GM23338 (cell line): ENCODE measurements around the gene CMIP. TPM values are rescaled to one million over a fixed set of nuclear protein-coding genes. Genes with fewer than 3 reads are reported as not detected.

ENCODE experiments used
- ATAC-seq: fragments of 200-7000 bp; cut with Tn5 transposase; 3 replicates; pipeline ENCODE4 v1.9.1; 2020
- DNase-seq: peaks from one replicate; pipeline ENCODE4 v3.0.0-alpha.2; 2015; ENCODE audit warnings: low spot score
- H2AFZ ChIP-seq: fragments of 200-600 bp; sonication (generic); 2 replicates; pipeline ENCODE4 v1.8.0; 2016; ENCODE audit warnings: antibody characterized with exemption, mild to moderate bottlenecking, moderate library complexity
- H3F3A ChIP-seq: fragments of 200-600 bp; sonication (generic); replicated peaks from 2 replicates; pipeline ENCODE4 v1.8.0; 2017; ENCODE audit warnings: antibody characterized with exemption, mixed run types, low read depth
- H3K27ac ChIP-seq: fragments of 200-600 bp; sonication (generic); 2 replicates; pipeline ENCODE4 v1.6.1; 2016; ENCODE audit warnings: low read depth
- H3K27me3 ChIP-seq: fragments of 200-600 bp; sonication (generic); 2 replicates; pipeline ENCODE4 v1.8.0; 2016; ENCODE audit warnings: mild to moderate bottlenecking, mixed run types, moderate library complexity; ENCODE audit not compliant: insufficient read depth
- H3K36me3 ChIP-seq: fragments of 200-600 bp; sonication (generic); 2 replicates; pipeline ENCODE4 v1.8.0; 2016; ENCODE audit warnings: mild to moderate bottlenecking; ENCODE audit not compliant: insufficient read depth
- H3K4me1 ChIP-seq: fragments of 200-600 bp; sonication (generic); 2 replicates; pipeline ENCODE4 v1.8.0; 2016; ENCODE audit warnings: mild to moderate bottlenecking, moderate library complexity; ENCODE audit not compliant: insufficient read depth
- H3K4me2 ChIP-seq: fragments of 200-600 bp; sonication (generic); 2 replicates; pipeline ENCODE4 v1.7.1; 2017; ENCODE audit warnings: mixed run types
- H3K4me3 ChIP-seq: fragments of 200-600 bp; sonication (generic); 2 replicates; pipeline ENCODE4 v1.6.1; 2016; ENCODE audit warnings: mixed run types
- H3K79me2 ChIP-seq: fragments of 200-600 bp; sonication (generic); replicated peaks from 2 replicates; pipeline ENCODE4 v1.8.0; 2017; ENCODE audit warnings: mild to moderate bottlenecking; ENCODE audit not compliant: insufficient read depth
- H3K9me2 ChIP-seq: fragments of 200-600 bp; sonication (generic); 2 replicates; pipeline ENCODE4 v1.8.0; 2017; ENCODE audit not compliant: insufficient read depth
- H4K20me1 ChIP-seq: fragments of 200-600 bp; sonication (generic); replicated peaks from 2 replicates; pipeline ENCODE4 v1.8.0; 2017; ENCODE audit warnings: mild to moderate bottlenecking; ENCODE audit not compliant: insufficient read depth
- H3K27ac Mint-ChIP-seq: 2 replicates; pipeline ENCODE4 v1.8.0; 2020; ENCODE audit warnings: inconsistent platforms, mild to moderate bottlenecking, moderate library complexity, mixed read lengths
- H3K27me3 Mint-ChIP-seq: 3 replicates; pipeline ENCODE4 v1.8.0; 2022; ENCODE audit warnings: low read depth, mild to moderate bottlenecking, moderate library complexity, mixed read lengths, inconsistent platforms; ENCODE audit not compliant: insufficient read depth, poor library complexity
- H3K36me3 Mint-ChIP-seq: 3 replicates; pipeline ENCODE4 v1.8.0; 2021; ENCODE audit warnings: low read depth, mild to moderate bottlenecking, inconsistent platforms, moderate library complexity, mixed read lengths
- H3K4me1 Mint-ChIP-seq: 3 replicates; pipeline ENCODE4 v1.8.0; 2020; ENCODE audit warnings: mild to moderate bottlenecking, inconsistent platforms, mixed read lengths
- H3K4me3 Mint-ChIP-seq: 3 replicates; pipeline ENCODE4 v1.8.0; 2021; ENCODE audit warnings: moderate library complexity, mild to moderate bottlenecking, inconsistent platforms, mixed read lengths
- H3K9me3 Mint-ChIP-seq: 3 replicates; pipeline ENCODE4 v1.8.0; 2020; ENCODE audit warnings: moderate library complexity, mild to moderate bottlenecking, inconsistent platforms, mixed read lengths
- CREB1 ChIP-seq: fragments of 250-450 bp; sonication (Bioruptor Pico); IDR thresholded peaks from 2 replicates; pipeline ENCODE4 v1.5.0; 2020; ENCODE audit warnings: low read depth, mild to moderate bottlenecking, moderate library complexity
- CTCF ChIP-seq, 2 experiments: fragments of 200-600 bp in 1 of 2; sonication (generic) in 1 of 2; conservative IDR thresholded peaks; 2 replicates each; pipeline versions ENCODE4 v1.5.1 to v1.6.1; 2016 to 2017; ENCODE audit warnings: antibody characterized with exemption in 2 of 2, low read depth in 2 of 2, mild to moderate bottlenecking in 2 of 2, moderate library complexity in 1 of 2
- ETS1 ChIP-seq: IDR thresholded peaks from 2 replicates; pipeline ENCODE4 v1.6.1; 2016; ENCODE audit warnings: antibody characterized with exemption
- EZH2 ChIP-seq: fragments of 200-600 bp; sonication (generic); IDR thresholded peaks from one replicate; pipeline ENCODE4 v1.8.0; 2017; ENCODE audit warnings: antibody characterized with exemption, mild to moderate bottlenecking, low read depth; ENCODE audit not compliant: unreplicated experiment
- JUNB ChIP-seq: IDR thresholded peaks from one replicate; pipeline ENCODE4 v1.6.1; 2016; ENCODE audit warnings: antibody characterized with exemption; ENCODE audit not compliant: unreplicated experiment
- NANOG ChIP-seq: IDR thresholded peaks from 2 replicates; pipeline ENCODE4 v1.6.1; 2016; ENCODE audit warnings: antibody characterized with exemption, borderline replicate concordance
- POLR2AphosphoS5 ChIP-seq: IDR thresholded peaks from 2 replicates; pipeline ENCODE4 v1.6.1; 2016; ENCODE audit warnings: antibody characterized with exemption, low read depth
- ZNF331 ChIP-seq: fragments of 250-450 bp; sonication (Bioruptor Pico); IDR thresholded peaks from 2 replicates; pipeline ENCODE4 v1.5.0; 2020; ENCODE audit warnings: low read depth, mild to moderate bottlenecking, moderate library complexity
- polyA plus RNA-seq: library from polyadenylated mRNA; unstranded; fragments of >200 nt; fragmentation: Nextera tagmentation; extraction: Ambion mirVana; gene quantifications from 2 replicates; pipeline ENCODE4 v1.2.1, GENCODE V29; 2016
- total RNA-seq: library from RNA; depleted of rRNA; stranded (reverse); fragments of >200 nt; shearing (Covaris generic); gene quantifications from 2 replicates; pipeline ENCODE4 v1.2.3, GENCODE V29; 2014
- TF ChIP-seq, protein P1 (sequence below): IDR thresholded peaks from one replicate; pipeline ENCODE4 v1.6.1; 2018; ENCODE audit warnings: antibody characterized with exemption; ENCODE audit not compliant: unreplicated experiment

CMIP gene
- total and polyA plus RNA-seq, 2 experiments from 2014 or later: 9.5 to 62.3 TPM

DNA sequence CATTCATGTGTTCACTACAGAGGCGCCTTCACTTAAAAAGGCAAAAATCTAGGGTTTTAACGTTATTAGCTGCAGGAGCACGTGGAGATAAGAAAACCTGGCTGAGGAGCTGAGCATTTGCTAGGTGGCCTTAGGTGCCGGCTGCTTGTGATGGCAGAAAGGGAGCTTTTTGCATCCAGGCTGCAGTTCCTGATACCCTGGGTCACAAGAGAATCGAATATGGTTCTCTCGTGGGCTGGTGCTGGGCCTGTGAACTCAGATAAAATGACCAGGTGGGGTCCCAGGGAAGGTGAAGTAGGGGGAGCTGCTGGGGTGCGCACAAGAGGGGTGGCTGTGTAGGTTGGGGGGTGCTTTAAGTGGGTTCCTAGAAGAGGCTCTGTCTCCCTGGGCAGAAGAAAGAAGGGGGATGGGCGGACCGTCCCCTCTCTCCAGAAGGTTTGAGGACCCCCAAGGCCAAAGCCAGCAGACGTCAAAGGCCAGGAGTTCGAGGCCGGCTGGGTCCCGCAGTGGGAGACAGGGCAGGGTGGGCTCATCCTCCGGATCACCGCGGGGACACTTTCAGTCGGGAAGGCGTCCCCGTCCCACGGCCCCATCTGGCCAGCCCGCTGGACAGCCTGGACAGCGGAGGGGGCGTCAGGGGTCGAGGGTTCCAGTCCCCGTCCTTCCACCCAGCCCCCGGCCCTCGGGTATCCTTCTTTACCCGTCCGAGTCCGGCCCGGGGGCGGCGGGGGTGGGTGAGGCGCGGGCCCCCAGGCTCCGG is 740 bp upstream of the CMIP start:
- Mint-ChIP-seq H3K27me3 (peaks cover 16% of the 10 kb centered on the region), H3K36me3 (peaks cover 4% of the 10 kb centered on the region; the same call in 1 of the 3 replicates), H3K9me3 (no peaks in the 10 kb centered on the region), H3K4me3 (peak overlapping the region; percentile 72), H3K27ac (peak overlapping the region; percentile 58), H3K4me1 (peaks cover 38% of the 10 kb centered on the region)
- peaks cover 38% of the 10 kb centered on the region for H3K79me2 ChIP-seq
- peak; percentile 54 for DNase-seq
- TF ChIP-seq, protein P1, sequence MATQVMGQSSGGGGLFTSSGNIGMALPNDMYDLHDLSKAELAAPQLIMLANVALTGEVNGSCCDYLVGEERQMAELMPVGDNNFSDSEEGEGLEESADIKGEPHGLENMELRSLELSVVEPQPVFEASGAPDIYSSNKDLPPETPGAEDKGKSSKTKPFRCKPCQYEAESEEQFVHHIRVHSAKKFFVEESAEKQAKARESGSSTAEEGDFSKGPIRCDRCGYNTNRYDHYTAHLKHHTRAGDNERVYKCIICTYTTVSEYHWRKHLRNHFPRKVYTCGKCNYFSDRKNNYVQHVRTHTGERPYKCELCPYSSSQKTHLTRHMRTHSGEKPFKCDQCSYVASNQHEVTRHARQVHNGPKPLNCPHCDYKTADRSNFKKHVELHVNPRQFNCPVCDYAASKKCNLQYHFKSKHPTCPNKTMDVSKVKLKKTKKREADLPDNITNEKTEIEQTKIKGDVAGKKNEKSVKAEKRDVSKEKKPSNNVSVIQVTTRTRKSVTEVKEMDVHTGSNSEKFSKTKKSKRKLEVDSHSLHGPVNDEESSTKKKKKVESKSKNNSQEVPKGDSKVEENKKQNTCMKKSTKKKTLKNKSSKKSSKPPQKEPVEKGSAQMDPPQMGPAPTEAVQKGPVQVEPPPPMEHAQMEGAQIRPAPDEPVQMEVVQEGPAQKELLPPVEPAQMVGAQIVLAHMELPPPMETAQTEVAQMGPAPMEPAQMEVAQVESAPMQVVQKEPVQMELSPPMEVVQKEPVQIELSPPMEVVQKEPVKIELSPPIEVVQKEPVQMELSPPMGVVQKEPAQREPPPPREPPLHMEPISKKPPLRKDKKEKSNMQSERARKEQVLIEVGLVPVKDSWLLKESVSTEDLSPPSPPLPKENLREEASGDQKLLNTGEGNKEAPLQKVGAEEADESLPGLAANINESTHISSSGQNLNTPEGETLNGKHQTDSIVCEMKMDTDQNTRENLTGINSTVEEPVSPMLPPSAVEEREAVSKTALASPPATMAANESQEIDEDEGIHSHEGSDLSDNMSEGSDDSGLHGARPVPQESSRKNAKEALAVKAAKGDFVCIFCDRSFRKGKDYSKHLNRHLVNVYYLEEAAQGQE: no peak
- TF ChIP-seq POLR2AphosphoS5: no peak
- no peak for TF ChIP-seq ZNF331 (CRISPR knock-in tag)
- TF ChIP-seq JUNB: no peak
- TF ChIP-seq NANOG: no peak
- no peak for TF ChIP-seq CREB1
- no peak for TF ChIP-seq ETS1
- TF ChIP-seq EZH2: no peak
- H3K36me3 ChIP-seq: no peaks in the 10 kb centered on the region
- no peak for ATAC-seq
- no peaks in the 10 kb centered on the region for H3K9me2 ChIP-seq
- H3F3A ChIP-seq: peaks cover 13% of the 10 kb centered on the region; the same call in 1 of the 2 replicates
- peak overlapping the region; percentile 90 for H3K4me2 ChIP-seq
- H3K27me3 ChIP-seq: 0 out of 2 replicates have a peak, but pooled peaks cover 5% of the 10 kb centered on the region
- H2AFZ ChIP-seq: peak overlapping the region; percentile 83
- H3K27ac ChIP-seq: peak overlapping the region; percentile 15; the same call in 1 of the 2 replicates
- peak overlapping the region; percentile 80 for H3K4me3 ChIP-seq
- H4K20me1 ChIP-seq: peaks cover 28% of the 10 kb centered on the region
- H3K4me1 ChIP-seq: peaks cover 33% of the 10 kb centered on the region

GRCh38 chr16:81445143-81445961 is 744 bp downstream of the CMIP start:
- 0 out of 2 replicates have a peak, but pooled peaks cover 5% of the 10 kb centered on the region for H3K27me3 ChIP-seq
- peak overlapping the region; percentile 100 for H3K4me2 ChIP-seq
- no peaks in the 10 kb centered on the region for H3K36me3 ChIP-seq
- peaks cover 4% of the 10 kb centered on the region; the same call in 1 of the 3 replicates for H3K36me3 Mint-ChIP-seq
- H3K27me3 Mint-ChIP-seq: peaks cover 20% of the 10 kb centered on the region
- TF ChIP-seq JUNB (no peak), CTCF (conservative IDR thresholded peaks at IDR 0.05; ENCODE audit: low read depth in 2 of 2) (0 out of 4 replicates have a peak, but pooled peaks of 1 of the 2 experiments have one; percentile 6)
- DNase-seq: peak; percentile 73
- no peaks in the 10 kb centered on the region for H3K9me3 Mint-ChIP-seq
- H4K20me1 ChIP-seq: peaks cover 42% of the 10 kb centered on the region
- peak overlapping the region; percentile 93 for H3K4me3 ChIP-seq
- H3K4me3 Mint-ChIP-seq: peak overlapping the region; percentile 88
- peak overlapping the region; percentile 88 for H3K27ac ChIP-seq
- peaks cover 53% of the 10 kb centered on the region for H3K4me1 Mint-ChIP-seq
- peaks cover 52% of the 10 kb centered on the region for H3K79me2 ChIP-seq
- peaks cover 13% of the 10 kb centered on the region; the same call in 1 of the 2 replicates for H3F3A ChIP-seq
- H3K4me1 ChIP-seq: peaks cover 41% of the 10 kb centered on the region
- H2AFZ ChIP-seq: no peak overlapping the region
- H3K9me2 ChIP-seq: no peaks in the 10 kb centered on the region
- H3K27ac Mint-ChIP-seq: peak overlapping the region; percentile 9
- ATAC-seq: peak; percentile 19
